Ishikawa (cell line): Measurements from ENCODE around the gene S100A16.

Experiments
- CEBPB ChIP-seq: IDR thresholded peaks from 2 replicates; pipeline ENCODE4 v1.6.1; 2012
- CREB1 ChIP-seq: IDR thresholded peaks from 2 replicates; pipeline ENCODE4 v1.6.1; 2012; ENCODE audit warnings: low read depth
- EGR1 ChIP-seq: IDR thresholded peaks from 2 replicates; pipeline ENCODE4 v1.6.1; 2012
- EP300 ChIP-seq: IDR thresholded peaks from 2 replicates; pipeline ENCODE4 v1.6.1; 2012; ENCODE audit warnings: borderline replicate concordance
- FOXM1 ChIP-seq: IDR thresholded peaks from 2 replicates; pipeline ENCODE4 v1.6.1; 2012; ENCODE audit warnings: low read depth, borderline replicate concordance
- NFIC ChIP-seq: IDR thresholded peaks from 2 replicates; pipeline ENCODE4 v1.6.1; 2012
- RAD21 ChIP-seq: IDR thresholded peaks from 2 replicates; pipeline ENCODE4 v1.6.1; 2012; ENCODE audit warnings: low read depth
- TAF1 ChIP-seq: IDR thresholded peaks from 2 replicates; pipeline ENCODE4 v1.6.1; 2012; ENCODE audit warnings: low read depth, mild to moderate bottlenecking
- TCF12 ChIP-seq: IDR thresholded peaks from 2 replicates; pipeline ENCODE4 v1.6.1; 2012; ENCODE audit warnings: low read depth
- TEAD4 ChIP-seq: IDR thresholded peaks from 2 replicates; pipeline ENCODE4 v1.6.1; 2012
- YY1 ChIP-seq: IDR thresholded peaks from 2 replicates; pipeline ENCODE4 v1.6.1; 2012; ENCODE audit warnings: low read depth
- ZBTB7A ChIP-seq: IDR thresholded peaks from 2 replicates; pipeline ENCODE4 v1.6.1; 2012; ENCODE audit warnings: low read depth
- TF ChIP-seq, protein P1 (sequence below): IDR thresholded peaks from 2 replicates; pipeline ENCODE4 v1.6.1; 2012
- TF ChIP-seq, protein P2 (sequence below): IDR thresholded peaks from 2 replicates; pipeline ENCODE4 v1.6.1; 2012
- TF ChIP-seq, protein P3 (sequence below): IDR thresholded peaks from 2 replicates; pipeline ENCODE4 v1.6.1; 2012; ENCODE audit warnings: low read depth, mild to moderate bottlenecking

Gene S100A16

DNA sequence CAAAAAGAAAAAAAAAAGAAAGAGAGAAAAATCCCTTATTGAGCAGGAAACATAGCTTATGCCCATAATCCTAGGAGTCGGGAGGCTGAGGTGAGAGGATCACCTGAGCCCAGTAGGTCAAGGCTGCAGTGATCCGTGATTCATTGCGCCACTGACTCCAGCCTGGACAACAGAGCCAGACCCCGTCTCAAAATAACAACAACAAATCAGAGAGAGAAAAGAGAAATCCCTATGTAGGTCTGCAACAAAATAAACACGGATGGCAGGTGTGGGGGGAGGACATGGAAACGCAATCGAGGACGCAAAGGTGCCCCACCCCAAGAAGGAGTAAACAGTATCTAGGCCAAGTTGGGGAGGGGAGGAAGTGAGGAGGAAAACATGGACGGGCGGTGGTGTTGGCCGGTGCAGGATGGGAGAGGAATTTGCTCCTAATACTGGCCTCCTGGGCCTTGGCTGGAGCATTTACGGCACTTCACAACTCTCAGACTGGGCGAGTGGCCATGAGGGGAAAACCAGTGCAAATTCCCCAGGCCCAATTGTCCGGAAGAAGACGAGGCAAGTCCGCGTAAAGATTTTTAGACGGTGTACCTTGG, 20.3 kb upstream of the S100A16 start:
- no peak for TF ChIP-seq CEBPB
- TF ChIP-seq TAF1, result no peak

DNA sequence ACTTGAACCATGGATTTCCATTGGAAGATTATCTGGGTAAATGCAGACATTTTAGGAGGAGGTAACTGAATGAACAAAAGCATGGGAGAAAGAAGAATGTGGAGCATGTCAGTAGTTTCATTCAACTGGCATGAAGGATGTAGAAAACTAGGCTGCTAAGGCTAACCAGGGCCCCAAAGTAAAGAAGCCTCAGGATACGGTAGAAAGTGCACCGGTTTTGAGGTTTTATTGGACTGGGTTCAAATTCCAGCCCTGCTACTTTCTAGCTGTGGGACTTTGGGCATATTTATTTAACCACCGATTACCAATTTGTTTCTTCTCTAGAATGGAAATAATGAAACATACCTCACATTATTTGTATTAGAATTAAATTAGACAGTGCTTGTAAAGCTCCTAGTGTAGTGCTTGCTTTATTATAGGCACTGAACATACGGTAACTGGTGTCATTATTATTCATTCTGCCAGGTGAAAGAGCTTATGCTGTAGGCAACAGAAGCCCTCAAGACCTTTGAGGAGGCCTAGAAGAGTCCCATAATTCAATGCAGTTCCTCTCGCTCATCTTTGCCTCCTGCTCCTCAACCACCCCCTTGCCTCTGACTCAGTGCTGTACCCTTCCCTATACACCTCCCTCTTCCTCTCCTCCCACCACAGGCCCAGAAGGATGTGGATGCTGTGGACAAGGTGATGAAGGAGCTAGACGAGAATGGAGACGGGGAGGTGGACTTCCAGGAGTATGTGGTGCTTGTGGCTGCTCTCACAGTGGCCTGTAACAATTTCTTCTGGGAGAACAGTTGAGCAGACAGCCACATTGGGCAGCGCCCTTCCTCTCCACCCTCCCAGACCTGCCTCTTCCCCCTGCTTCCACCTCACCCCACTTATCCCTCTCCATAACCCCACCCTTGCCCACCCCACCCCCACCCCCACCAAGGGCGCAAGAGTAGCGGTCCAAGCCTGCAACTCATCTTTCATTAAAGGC, 18.4 kb upstream of the S100A16 start:
- TF ChIP-seq NFIC (no peak), YY1 (no peak), EP300 (no peak)

DNA sequence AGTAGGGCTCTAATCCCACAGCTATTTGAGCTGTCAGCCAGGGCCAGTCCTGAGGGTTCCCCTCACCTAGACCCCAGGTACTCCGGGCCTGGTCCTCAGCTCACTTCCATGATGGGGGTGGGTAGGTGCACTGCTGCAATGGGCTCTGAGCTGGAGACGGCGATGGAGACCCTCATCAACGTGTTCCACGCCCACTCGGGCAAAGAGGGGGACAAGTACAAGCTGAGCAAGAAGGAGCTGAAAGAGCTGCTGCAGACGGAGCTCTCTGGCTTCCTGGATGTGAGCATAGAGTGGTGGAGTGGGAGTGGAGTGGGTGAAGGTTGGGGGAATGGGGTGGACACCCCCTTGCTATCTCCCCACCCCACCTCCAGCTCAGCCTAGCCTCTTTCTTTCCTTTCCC, 17.4 kb upstream of the S100A16 start:
- TF ChIP-seq EP300 (no peak), ZBTB7A (no peak), CEBPB (no peak), TCF12 (no peak), EGR1 (no peak), TAF1 (no peak), TEAD4 (no peak), YY1 (no peak), RAD21 (no peak), FOXM1 (no peak), CREB1 (no peak), NFIC (no peak)
- TF ChIP-seq, protein P1, sequence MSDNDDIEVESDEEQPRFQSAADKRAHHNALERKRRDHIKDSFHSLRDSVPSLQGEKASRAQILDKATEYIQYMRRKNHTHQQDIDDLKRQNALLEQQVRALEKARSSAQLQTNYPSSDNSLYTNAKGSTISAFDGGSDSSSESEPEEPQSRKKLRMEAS, result no peak
- TF ChIP-seq, protein P2, sequence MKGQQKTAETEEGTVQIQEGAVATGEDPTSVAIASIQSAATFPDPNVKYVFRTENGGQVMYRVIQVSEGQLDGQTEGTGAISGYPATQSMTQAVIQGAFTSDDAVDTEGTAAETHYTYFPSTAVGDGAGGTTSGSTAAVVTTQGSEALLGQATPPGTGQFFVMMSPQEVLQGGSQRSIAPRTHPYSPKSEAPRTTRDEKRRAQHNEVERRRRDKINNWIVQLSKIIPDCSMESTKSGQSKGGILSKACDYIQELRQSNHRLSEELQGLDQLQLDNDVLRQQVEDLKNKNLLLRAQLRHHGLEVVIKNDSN, result no peak
- TF ChIP-seq, protein P3, sequence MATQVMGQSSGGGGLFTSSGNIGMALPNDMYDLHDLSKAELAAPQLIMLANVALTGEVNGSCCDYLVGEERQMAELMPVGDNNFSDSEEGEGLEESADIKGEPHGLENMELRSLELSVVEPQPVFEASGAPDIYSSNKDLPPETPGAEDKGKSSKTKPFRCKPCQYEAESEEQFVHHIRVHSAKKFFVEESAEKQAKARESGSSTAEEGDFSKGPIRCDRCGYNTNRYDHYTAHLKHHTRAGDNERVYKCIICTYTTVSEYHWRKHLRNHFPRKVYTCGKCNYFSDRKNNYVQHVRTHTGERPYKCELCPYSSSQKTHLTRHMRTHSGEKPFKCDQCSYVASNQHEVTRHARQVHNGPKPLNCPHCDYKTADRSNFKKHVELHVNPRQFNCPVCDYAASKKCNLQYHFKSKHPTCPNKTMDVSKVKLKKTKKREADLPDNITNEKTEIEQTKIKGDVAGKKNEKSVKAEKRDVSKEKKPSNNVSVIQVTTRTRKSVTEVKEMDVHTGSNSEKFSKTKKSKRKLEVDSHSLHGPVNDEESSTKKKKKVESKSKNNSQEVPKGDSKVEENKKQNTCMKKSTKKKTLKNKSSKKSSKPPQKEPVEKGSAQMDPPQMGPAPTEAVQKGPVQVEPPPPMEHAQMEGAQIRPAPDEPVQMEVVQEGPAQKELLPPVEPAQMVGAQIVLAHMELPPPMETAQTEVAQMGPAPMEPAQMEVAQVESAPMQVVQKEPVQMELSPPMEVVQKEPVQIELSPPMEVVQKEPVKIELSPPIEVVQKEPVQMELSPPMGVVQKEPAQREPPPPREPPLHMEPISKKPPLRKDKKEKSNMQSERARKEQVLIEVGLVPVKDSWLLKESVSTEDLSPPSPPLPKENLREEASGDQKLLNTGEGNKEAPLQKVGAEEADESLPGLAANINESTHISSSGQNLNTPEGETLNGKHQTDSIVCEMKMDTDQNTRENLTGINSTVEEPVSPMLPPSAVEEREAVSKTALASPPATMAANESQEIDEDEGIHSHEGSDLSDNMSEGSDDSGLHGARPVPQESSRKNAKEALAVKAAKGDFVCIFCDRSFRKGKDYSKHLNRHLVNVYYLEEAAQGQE, result no peak

DNA sequence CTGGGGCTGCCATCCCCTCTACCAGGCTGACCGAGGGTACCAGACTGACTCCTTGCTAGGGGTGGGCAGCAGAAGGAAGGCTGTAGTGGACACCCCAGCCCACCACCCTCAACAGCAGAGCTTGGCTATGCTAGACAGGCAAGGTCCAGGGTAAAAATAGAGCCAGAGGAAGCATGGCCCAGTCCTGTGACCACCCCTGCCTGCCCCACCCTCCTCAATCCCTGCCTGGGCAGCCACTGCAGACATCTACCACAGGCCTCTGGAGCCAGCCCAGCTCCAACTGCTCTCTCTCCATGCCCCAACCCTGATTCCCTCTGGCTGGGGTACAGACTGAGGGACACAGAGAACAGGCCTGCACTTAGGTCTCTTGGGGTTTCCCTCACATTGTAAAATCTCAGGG, 17.0 kb upstream of the S100A16 start:
- TF ChIP-seq TCF12 (no peak), YY1 (no peak)
- TF ChIP-seq, protein P1, result no peak

DNA sequence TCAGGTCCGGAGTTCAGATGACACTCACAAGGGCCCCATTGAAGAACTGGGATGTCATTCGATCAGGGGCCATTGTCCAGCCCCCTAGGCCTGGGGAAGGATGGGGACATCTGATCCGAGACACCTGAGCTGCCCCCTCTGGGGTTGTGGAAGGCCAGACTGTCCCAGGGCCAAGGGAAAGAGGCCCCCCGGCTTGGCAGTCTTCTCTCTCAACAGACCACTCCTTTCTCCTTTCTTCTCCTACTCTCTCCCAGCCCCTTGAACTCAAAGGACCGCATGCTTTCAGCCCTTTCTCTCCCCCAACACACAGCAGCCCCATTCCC, 16.4 kb upstream of the S100A16 start:
- TF ChIP-seq, protein P2, result no peak
- TF ChIP-seq, protein P3, result no peak
- TF ChIP-seq NFIC, result no peak
- TF ChIP-seq ZBTB7A, result no peak
- no peak for TF ChIP-seq EGR1
- TF ChIP-seq CREB1, result no peak
- no peak for TF ChIP-seq TEAD4
- TF ChIP-seq EP300, result no peak
- no peak for TF ChIP-seq RAD21
- no peak for TF ChIP-seq FOXM1
- TF ChIP-seq, protein P1, result no peak
- TF ChIP-seq TAF1, result no peak
